Activated T-cell treated with anti-CD3 and anti-CD28 coated beads for 1 hour (primary cell): Measurements from ENCODE around the gene HIP1R.
A peak's percentile ranks its signal among the peaks of the same experiment; 100 is the strongest.

Source experiments
- DNase-seq: peaks from one replicate; pipeline ENCODE4 v3.0.0-alpha.2; 2020; ENCODE audit warnings: low read depth

HIP1R gene

DNA sequence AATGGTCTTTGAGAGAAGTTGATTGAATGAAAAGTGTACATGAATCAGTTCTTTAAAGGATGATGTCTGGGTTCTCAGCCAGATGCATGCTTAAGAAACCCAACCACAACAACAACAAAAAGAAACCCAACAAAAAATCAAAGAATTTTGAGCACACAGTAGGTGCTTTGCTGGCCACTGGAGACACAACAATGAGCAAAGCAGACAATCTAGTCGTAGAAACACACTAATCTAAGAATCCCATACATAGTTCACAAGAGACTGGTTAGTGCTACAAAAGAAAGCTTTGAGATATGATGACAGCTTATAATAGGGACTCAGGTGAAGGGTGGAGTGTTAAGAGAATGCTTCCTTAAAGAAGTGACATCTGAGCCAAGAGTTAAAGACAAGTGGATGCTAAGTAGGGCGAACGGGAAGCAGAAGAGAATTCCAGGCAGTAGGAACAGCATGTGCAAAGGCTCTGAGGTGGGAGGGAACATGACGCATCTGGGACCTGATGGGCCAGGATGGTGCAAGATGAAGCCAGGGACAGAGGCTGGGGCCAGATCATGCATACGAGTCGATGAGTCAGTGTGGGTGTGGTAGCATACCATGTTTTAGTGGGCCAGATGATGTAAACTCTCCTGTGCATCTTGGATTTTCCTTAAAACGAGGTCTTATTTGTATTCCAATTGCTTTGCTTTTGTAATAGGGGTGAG, 4.6 kb upstream of the HIP1R start:
- DNase-seq, result no peak

DNA sequence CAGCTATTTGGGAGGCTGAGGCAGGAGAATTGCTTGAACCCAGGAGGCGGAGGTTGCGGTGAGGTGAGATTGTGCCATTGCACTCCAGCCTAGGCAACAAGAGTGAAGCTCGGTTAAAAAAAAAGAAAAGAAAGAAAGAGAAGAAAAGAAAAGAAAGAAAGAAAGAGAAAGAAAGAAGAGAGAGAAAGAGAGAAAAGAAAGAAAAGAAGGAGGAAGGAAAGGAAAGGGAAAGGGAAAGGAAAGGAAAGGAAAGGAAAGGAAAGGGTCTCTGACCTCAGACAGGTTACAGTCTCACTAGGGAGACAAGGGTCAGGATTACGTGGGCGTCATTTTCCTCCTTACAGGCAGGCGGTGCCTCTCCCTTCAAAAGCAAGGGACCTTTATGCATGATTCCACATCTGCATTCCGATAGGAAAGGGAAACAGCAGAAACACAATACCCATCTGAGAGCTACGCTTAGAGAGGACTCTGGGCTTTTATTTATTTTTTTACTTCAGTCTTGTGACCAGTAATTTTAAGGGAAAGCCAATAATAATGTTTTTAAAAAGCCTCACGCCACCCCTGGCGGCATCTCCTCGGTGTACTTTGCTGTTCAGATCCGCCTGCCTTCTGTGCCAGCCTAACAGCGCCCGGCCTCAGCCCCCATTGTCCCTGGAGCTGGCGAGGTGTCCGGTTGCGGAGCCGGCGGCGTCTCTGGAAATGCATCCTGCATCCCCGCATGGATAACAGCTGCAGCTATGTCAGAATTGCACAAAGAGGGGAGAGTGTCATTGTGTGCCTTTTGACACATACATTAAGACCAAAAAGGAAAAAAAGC, 945 bp upstream of the HIP1R start:
- DNase-seq, result no peak

DNA sequence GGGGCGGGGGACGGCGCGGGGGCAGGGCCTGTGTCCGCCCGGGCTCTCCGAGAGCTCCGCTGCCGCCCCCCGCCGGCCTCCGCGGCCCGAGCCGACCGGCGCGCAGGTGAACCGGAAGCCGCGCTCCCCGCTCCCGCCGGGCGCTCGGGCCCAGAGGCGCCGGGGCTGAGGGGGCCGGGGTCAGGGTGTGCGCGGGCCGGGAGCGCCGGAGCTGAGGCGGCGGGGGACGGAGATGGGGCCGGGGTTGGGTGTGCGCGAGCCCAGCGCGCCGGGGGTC, 431 bp downstream of the HIP1R start:
- DNase-seq, result no peak

DNA sequence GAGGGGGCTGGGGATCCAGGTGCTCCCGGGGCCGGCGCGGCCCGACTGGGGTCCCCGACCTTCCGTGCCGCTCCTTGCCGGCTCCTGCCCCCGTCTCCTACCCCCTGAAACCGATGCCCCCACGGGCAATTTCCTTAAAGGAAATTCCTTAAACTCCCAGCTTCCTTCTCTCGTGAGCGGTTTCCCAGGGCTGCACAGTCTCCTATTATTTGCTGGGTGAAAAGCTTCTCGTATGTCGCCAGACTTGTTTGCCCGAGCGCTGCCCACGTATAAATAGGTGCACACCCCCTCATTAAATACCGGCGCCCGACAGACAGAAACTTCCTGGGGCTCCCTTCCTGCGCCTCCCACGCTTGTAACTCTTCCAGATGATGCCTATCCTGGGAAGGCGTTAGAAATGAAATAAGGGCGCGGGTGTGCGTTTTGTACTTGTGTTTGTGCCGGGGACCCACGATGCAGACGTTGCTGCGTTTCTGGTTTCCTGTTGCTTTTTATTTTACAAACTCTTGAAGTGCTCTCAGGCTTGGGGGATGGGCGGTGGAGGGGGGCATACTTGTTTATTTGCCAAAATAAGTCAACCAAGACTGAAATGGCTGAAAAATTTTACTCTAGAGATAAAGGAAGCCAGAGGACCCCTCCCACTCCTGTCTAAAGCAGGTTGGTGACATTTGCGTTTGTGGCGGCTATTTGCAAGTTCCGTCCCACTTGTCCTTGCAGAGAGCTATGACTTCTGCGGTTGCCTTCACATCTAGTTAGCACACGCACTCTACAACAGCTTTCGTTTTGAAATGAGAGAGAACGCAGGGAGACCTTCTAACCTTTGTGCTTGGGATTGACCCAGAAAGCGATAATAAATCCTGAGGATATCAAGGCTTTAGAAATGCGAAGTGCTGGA, 1.0 kb downstream of the HIP1R start:
- peak; percentile 37 for DNase-seq

DNA sequence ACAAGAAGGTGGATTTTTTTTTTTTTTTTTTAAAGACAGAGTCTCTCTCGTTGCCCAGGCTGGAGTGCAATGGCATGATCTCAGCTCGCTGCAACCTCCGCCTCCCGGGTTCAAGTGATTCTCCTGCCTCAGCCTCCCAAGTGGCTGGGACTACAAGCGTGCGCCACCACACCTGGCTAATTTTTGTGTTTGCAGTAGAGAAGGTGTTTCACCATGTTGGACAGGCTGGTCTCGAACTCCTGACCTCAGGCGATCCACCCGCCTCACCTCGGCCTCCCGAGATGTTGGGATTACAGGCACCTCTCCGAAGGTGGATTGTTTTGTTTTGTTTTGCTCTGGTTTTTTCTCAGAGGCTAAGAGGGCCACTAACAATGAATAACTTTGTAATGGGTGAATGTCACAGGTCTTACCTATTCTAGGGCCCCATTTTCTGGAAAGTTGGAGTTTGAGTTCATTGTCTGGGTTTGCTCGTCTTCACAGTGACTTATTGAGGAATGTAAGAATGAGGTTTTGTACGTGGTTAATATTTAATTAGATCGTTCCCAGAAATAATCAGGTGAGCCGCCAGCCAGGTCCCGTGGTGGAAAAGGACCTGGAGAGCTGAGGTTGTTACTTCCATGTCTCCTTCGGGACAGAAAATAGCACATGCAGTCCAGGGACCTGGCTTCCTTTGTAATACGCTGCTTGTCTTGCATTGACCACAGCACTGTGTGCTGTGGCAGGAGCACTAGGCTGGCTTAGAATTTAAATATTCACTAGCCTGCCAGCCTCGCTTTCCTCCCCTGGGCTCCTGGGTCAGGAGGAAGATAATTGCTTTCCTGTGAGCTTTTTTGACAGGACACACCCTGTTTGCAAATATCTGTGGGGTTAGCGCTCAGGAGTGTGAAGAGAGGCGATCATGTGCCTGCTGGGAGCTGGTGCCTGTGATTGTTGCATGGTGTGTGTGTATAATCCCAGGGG, 2.3 kb downstream of the HIP1R start:
- no peak for DNase-seq

DNA sequence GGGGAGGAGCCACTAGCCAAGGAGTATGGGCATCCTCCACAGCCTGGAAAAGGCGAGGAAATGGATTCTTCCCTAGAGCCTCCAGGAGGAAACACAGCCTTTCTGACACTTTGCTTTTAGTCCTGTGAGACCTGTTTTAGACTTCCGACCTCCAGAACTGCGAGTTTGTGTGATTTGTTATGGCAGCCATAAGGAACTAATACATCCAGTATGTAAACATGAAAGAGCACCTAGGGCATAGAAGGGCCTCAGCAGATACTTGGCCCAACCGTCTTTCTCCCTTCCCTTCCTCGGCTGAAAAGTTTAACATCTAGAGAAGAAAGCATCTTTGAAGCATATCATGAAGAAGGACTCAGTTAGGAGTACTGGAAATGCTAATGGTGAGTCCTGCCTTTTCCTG, 3.6 kb downstream of the HIP1R start:
- no peak for DNase-seq

DNA sequence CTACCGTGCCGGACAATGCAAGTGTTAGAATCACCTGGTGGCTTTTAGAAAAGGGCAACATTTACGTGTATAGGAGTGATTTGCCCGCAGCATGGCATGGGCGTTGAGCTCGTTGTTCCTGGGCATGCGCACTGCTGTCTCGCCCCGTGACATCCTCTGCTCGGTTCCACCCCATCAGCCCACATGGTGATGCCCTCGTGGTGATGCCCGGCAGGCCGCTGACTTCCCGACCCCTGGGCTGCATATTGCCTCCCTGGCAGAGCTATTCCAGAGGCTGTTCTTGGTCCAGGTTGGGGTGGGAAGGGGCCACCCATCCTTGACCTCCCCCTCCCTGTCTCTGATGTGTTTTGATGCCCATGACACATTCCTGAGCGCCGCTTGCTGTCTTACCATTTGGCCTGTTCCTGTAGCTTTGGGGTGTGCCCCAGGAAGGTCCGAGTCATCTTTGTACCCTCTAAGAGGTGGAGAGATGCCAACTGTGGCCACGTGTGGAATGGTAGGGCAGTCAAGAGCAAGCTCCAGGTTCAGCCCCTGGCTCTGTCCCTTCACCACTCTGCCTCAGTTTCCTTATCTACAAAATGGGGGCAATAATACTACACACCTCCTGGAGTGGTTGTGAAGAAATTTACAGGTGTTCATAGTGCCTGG, 4.8 kb downstream of the HIP1R start:
- DNase-seq, result no peak

DNA sequence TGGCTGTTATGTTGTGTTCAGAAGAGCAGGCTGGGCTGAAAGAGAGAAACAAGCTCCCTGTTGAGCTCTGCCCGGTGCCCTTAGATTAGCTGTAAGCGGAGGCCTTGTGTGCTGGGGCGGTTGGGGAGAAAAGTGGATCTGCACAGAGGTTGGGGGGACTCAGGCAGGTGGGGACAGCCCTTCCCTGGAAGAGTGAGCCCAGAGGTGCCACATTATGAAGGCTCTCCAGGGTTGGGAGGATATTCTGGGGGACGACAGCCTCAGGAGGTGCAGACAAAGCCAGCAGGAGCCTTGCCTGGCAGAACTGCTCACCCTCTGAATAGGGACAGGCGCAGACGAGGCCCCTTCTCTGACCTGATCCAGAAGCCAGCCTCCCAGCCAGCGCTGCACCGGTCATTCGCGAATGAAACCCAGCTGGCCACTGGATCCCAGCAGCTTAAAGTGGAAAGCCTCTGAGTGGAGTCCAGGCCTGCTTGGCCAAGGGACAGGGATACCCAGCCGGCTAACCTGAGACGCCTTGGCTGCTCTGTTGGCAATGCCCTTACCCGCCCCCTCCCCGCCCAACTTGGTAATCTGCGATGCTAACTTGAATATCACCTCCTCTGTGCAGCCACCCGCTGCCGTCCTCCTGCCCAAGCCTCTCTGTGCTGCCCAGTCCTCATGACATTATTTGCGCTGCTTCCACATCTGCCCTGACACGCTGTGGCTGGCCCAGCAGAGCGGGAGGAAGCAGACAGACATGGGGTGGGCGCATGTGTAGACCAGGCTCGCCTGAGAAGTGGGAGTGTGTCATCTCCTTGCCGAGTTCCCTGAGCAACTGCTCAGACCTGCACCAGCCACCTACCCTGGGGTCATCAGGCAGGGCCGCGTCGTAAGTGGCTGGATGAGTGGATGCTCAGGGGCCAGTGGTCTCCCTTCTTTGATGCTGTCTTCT, 5.6 kb downstream of the HIP1R start:
- no peak for DNase-seq

DNA sequence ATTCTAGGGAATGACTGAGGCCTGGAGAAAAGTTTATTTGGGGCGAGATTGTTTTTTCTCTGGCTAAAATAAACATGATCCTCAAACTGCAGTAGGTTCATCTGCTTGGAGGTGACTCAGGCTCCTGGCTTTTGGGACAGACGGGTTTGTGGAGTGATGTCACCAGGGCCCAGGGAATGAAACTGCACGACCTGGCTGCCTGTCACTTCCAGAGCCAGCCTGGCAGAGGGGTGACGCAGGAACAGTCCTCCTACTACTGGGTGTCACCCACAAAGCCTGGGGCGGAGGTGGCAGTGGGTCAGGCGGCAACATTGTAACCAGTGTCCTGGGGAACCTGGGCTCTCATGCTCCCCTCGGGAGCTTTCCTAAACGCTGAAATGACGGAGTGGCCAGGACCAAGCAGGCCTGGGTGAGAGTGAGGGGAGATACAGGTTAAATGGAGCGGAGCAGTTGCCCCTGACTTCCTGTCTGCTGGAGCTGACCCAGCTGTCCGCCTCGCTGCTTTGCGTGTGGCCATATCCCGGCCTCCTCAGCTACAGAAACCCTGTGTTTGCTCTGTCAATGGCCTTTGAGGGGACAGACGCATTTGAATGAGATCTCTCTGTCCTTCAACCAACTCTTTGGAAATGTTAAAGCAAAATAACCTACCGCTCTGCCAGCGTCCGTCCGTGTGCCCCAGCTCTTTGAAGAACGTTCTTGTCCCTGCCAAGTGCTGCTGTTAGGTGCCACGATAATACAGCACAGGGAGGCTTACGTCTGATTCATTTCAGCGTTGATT, 6.5 kb downstream of the HIP1R start:
- no peak for DNase-seq

DNA sequence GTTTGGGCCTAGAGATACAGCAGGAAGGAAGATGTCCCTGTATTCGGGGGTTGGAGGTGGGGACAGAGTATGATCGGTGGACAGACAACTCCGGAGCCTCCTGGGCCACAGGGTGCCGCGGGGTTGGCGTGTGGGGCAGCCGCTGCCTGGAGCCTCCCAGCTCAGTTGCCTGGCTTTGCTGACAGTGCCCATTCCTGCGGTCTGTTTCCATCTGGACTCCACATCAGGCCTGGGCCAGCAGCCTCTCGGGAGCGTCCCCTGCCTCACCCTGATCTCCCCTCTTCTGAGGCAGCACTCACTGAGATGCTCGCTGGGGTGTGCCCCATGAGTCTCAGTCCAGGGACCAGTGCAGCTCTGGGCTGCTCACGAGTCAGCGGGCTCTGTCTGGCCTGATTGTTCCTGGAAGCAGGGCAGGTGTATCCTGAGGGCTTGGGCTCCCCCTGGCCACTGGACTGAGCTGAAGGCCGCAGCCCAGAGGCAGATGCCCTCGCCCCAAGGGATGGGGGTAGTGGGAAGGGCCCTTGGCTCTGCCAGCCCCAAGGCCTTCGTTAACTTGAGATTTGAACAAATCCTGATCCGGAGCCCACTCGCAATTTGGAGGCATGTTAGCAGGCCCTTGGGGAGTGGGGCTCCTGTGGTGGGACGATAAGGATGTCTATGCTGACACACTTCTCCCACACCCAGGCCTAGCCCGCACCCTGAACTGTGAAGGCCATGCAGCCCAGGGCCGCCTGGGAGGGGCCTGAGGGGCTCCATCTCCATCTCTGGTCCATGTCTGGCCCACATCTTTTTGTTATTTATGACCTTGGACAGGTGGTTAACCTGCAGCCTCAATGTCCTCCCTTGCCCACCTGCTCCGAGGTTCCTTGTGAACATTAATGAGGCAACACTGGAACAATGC, 7.5 kb downstream of the HIP1R start:
- no peak for DNase-seq

DNA sequence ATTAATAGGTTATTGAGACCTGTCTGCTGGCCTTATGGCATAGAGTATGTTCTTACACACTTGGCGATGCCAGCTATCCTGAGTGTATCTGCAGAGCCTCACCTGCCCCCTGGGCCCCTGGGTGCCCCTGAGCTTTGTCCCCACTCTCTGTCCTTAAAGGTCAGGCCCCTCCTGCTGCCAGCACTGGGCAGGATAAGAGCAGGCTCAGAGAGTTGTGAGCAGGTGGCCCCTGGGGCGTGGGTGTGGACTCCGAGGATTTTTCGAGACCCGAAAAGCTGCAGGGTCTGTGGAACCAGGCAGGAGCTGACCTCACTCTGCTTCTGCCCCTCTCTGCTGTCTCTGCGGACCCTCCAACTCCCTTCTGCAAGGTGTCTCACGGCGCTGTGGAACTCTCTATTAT, 8.2 kb downstream of the HIP1R start:
- DNase-seq, result no peak

DNA sequence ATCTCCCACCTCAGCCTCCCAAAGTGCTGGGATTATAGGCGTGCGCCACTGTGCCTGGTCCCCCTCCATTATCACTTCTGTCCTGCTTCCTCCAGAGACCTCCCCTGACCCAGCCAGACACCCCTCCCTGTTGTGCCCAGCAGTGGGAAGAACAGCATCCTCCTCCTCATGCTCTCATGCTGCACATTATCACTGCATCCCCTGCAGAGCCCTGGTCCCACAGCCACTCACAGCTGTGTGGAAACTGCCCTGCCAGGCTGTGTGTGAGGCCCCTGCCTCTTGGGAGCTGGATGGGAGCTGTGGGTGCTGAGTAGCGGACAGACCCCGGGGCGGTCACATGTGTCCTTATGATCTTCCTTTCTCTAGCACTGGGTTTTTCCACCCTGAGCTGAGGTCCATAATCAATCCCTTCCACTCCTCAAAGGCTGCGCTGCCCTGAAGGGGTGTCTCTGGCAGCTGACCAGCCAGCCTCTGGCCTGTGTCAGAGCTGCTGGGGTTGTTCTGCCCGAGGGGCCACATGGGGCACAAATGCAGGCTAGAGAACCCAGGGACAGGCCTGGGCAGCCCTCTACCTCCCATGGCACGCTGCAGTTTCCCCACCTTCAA, 9.2 kb downstream of the HIP1R start:
- DNase-seq, result no peak

DNA sequence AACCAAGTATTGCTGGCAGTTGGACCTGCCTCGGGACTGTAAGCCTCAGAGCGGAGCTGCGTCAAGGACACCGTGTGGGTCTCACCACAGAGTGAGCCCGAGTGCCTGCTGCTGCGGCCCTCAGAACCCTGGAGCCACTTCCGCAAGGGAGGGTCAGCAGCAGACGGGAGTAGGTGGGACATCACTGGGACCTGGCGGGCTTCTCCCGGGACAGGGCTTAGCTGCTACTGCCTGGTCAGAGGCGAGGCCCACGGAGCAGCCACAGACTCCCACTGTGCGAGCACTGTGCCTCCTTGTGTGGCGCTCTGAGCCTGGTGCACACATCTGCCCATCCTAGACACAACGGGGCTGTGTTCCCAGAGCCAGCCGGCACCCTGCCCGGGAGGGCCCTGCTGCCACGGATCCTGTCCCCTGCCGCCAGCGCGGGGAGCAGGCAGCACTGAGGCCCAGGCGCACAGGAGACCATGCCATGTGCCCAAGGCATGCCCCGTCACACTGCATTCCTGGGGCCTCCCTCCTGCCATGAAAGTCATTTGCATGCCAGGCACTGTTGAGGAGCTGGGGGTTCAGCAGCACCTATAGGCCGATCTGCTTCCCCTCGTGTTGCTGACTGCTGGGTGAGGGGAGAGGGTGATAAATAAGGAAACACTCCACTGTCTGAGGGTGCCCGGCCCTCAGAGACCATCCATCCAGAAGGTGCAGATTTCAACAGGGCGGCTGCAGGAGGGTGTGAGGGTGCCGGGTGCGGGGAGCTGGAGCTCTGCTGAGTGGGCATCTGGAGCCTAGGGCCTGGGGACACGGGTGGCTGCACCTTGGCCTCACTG, 10.0 kb downstream of the HIP1R start:
- DNase-seq, result no peak

DNA sequence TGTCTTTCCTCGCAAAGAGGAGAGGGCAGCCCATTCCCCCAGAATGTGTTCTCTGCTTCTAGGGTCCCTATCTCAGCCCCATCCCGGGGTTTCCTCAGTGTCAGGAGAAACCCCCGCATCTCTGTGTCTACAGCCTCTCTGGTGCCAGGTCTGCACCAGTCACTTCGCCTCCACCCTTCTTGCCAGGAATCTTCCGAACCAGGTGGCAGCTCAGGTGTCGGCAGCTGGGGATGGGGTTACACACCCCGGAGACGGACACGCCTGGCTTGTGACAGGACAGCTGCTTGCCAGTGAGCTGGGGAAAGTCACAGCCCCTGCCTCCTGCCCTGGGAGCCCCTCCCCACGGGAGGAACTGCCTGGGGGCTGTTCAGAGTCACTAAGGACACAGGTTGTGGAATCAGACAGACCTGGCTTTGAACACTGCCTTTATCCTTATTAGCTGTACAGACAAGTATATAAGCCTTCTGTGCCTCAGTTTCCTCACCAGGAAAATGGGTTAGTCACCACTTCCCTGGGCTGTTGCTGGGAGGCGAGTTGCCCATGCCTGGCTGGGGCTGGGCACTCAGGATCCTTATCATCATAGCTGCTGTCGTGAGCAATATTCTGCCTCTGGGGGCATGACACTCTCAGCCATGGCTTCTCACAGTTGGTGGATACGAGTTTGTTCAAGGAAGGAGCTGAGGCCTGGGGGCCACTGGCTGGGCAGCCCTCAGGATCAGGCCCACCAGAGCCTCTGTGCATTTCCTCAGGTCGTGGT, 10.8 kb downstream of the HIP1R start:
- DNase-seq, result no peak

DNA sequence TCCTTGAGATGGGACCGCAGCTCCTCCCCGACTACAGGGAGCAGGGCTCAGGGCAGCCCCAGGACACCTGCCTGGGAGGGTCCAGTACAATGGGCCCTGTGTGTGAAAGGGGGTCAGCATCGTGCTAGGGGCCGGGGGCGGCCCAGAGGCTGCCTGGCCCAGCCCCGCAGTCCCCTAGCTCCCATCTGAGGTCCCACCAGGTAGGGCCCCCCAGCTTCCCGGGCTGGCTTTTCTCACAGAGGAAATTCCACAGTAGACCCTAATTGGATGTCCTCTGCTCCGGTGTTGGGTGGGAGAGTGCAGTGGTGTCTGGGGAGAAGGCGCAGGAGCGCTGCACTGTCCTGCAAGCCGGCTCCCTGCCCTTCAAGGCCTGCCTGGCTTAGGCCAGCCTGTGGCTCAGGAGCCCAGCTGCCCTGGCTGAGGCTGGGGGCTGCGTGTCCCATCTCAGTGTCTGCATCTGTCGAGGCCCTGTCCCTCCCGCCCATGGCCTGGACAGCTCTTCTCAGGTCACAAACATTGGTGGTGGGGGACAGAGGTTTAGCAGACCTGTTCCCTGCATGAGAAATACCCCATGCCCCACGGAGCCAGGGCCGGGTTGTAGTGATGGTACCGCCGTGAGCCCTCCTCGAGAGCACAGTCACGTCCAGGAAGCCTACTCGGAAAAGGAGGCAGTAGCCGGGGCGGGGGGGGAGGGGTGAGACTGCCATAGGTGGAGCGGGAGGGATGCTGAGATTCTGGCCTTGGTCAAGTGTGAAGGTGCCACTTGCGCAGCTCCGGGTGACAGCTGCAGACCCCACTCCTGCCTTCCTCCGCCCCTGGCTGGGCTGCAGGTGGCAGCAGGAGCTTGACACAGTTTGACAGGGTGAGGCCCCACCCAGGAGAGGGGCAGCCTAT, 11.6 kb downstream of the HIP1R start:
- no peak for DNase-seq
